ENCODE results near the gene ARHGAP11A. TPM values are rescaled to one million over a fixed set of nuclear protein-coding genes. Genes with fewer than 3 reads are reported as not detected.
"Not testable (repeated sequence)": the region's sequence is repeated elsewhere in the genome, so short reads cannot be mapped to it uniquely, and the experiment has no call there.

ARHGAP11A gene
- total and polyA plus RNA-seq, 4 donors = 0.42 to 20.6 (median 0.98) TPM

DNA sequence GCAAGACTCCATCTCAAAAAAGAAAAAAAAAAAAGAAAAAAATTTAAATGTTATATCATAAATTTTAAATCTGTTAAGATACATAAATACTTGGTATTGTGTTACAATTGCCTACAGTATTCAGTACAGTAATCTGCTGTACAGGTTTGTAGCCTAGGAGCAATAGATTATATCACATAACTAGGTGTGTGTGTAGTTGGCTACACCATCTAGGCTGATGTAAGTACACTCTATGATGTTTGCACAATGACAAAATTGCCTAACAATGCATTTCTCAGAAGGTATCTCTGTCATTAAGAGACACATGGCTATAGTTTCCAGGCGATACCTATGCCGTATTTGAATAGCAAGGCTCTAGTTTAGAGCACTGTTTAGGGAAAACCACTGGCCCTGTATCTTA, 5.8 kb upstream of the ARHGAP11A start:
- not testable (repeated sequence) for H3K4me1 ChIP-seq (ENCODE audit: control insufficient read depth in 4 of 4, insufficient read depth in 4 of 4, low read length in 3 of 4); H3K36me3 ChIP-seq (ENCODE audit: control insufficient read depth in 4 of 4, insufficient read depth in 3 of 4, low read depth in 1 of 4, low read length in 3 of 4); H3K27me3 ChIP-seq (ENCODE audit: control insufficient read depth in 4 of 4, insufficient read depth in 4 of 4, low read length in 3 of 4); H3K4me3 ChIP-seq (ENCODE audit: low read depth in 1 of 3, low read length in 3 of 3); H3K9ac ChIP-seq (ENCODE audit: low read depth in 1 of 2, low read length in 2 of 2); H3K9me3 ChIP-seq (ENCODE audit: control insufficient read depth in 4 of 4, low read length in 3 of 4); H3K27ac ChIP-seq (ENCODE audit: low read depth in 1 of 2, low read length in 2 of 2); DNase-seq (ENCODE audit: low spot score)
- 84% methylated on average over 2 of the region's 2 CpGs for WGBS

GRCh38 chr15:32610719-32611118, 4.6 kb upstream of the ARHGAP11A start:
- not testable (repeated sequence) for H3K4me1 ChIP-seq (ENCODE audit: control insufficient read depth in 4 of 4, insufficient read depth in 4 of 4, low read length in 3 of 4); H3K4me3 ChIP-seq (ENCODE audit: low read depth in 1 of 3, low read length in 3 of 3); H3K36me3 ChIP-seq (ENCODE audit: control insufficient read depth in 4 of 4, insufficient read depth in 3 of 4, low read depth in 1 of 4, low read length in 3 of 4); H3K9me3 ChIP-seq (ENCODE audit: control insufficient read depth in 4 of 4, low read length in 3 of 4); H3K9ac ChIP-seq (ENCODE audit: low read depth in 1 of 2, low read length in 2 of 2); H3K27me3 ChIP-seq (ENCODE audit: control insufficient read depth in 4 of 4, insufficient read depth in 4 of 4, low read length in 3 of 4); H3K27ac ChIP-seq (ENCODE audit: low read depth in 1 of 2, low read length in 2 of 2); DNase-seq (ENCODE audit: low spot score)
- WGBS = 2% methylated on average over 2 of the region's 3 CpGs
- TF ChIP-seq RAD21 (IDR thresholded peaks at IDR 0.05) = peak; percentile 59 to 66

DNA sequence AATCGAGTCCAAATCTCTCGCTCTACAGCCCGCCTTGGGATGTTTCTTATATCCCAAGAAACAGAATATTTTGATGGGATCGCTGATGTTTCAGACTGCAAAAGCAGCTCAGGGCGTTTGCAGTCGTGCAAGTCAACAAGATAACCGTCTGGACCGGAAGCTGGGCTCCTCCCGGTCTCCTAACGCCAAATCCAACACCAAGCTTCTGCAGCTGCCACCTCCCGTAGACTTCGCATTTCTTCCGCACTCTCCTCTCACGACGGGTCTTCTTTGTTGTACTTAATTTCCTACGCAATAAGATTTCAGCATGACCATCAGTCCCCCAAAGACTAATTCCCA, 623 bp upstream of the ARHGAP11A start:
- Histone ChIP-seq H3K4me3 (ENCODE audit: low read depth in 1 of 3, low read length in 3 of 3) (peak overlapping the region; percentile 62 to 85 (median 83)), H3K27ac (ENCODE audit: low read depth in 1 of 2, low read length in 2 of 2) (peak overlapping the region; percentile 74 to 82), H3K9ac (ENCODE audit: low read depth in 1 of 2, low read length in 2 of 2) (peak overlapping the region in 1 of 2 donors; percentile 87)
- not testable (repeated sequence) for H3K36me3 ChIP-seq (ENCODE audit: control insufficient read depth in 4 of 4, insufficient read depth in 3 of 4, low read depth in 1 of 4, low read length in 3 of 4); H3K4me1 ChIP-seq (ENCODE audit: control insufficient read depth in 4 of 4, insufficient read depth in 4 of 4, low read length in 3 of 4); DNase-seq (ENCODE audit: low spot score); H3K9me3 ChIP-seq (ENCODE audit: control insufficient read depth in 4 of 4, low read length in 3 of 4); H3K27me3 ChIP-seq (ENCODE audit: control insufficient read depth in 4 of 4, insufficient read depth in 4 of 4, low read length in 3 of 4)
- under 1% methylated on average over 12 of the region's 16 CpGs for WGBS

- H3K27ac ChIP-seq (ENCODE audit: low read depth in 1 of 2, low read length in 2 of 2); H3K9me3 ChIP-seq (ENCODE audit: control insufficient read depth in 4 of 4, low read length in 3 of 4); H3K4me1 ChIP-seq (ENCODE audit: control insufficient read depth in 4 of 4, insufficient read depth in 4 of 4, low read length in 3 of 4); DNase-seq (ENCODE audit: low spot score); H3K36me3 ChIP-seq (ENCODE audit: control insufficient read depth in 4 of 4, insufficient read depth in 3 of 4, low read depth in 1 of 4, low read length in 3 of 4); H3K27me3 ChIP-seq (ENCODE audit: control insufficient read depth in 4 of 4, insufficient read depth in 4 of 4, low read length in 3 of 4); H3K9ac ChIP-seq (ENCODE audit: low read depth in 1 of 2, low read length in 2 of 2): not testable (repeated sequence)
- 1% methylated on average over 18 of the region's 24 CpGs for WGBS
- peak overlapping the region; percentile 32 to 83 (median 62) for H3K4me3 ChIP-seq (ENCODE audit: low read depth in 1 of 3, low read length in 3 of 3)
These were observed 645 bp downstream of the ARHGAP11A start for GRCh38 chr15:32615871-32616426.

DNA sequence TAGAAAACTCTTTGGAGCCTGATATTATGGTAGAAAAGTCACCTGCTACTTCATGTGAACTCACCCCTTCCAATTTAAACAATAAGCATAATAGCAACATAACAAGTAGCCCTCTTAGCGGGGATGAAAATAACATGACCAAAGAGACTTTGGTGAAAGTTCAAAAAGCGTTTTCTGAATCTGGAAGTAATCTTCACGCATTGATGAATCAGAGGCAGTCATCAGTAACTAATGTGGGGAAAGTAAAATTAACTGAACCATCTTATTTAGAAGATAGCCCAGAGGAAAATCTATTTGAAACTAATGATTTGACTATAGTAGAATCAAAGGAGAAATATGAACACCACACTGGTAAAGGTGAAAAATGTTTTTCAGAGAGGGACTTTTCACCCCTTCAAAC, 21.1 kb downstream of the ARHGAP11A start:
- DNase-seq (ENCODE audit: low spot score) = no peak
- Histone ChIP-seq H3K4me1 (ENCODE audit: control insufficient read depth in 4 of 4, insufficient read depth in 4 of 4, low read length in 3 of 4) (no peaks in the 10 kb centered on the region), H3K27ac (ENCODE audit: low read depth in 1 of 2, low read length in 2 of 2) (no peak overlapping the region), H3K4me3 (ENCODE audit: low read depth in 1 of 3, low read length in 3 of 3) (no peak overlapping the region), H3K27me3 (ENCODE audit: control insufficient read depth in 4 of 4, insufficient read depth in 4 of 4, low read length in 3 of 4) (no peaks in the 10 kb centered on the region), H3K9me3 (ENCODE audit: control insufficient read depth in 4 of 4, low read length in 3 of 4) (no peaks in the 10 kb centered on the region), H3K9ac (ENCODE audit: low read depth in 1 of 2, low read length in 2 of 2) (no peak overlapping the region), H3K36me3 (ENCODE audit: control insufficient read depth in 4 of 4, insufficient read depth in 3 of 4, low read depth in 1 of 4, low read length in 3 of 4) (peaks cover 0 to 4% (median 0%) of the 10 kb centered on the region in 4 donors)
- TF ChIP-seq MAX (IDR thresholded peaks at IDR 0.05) = no peak
- TF ChIP-seq, protein P1, sequence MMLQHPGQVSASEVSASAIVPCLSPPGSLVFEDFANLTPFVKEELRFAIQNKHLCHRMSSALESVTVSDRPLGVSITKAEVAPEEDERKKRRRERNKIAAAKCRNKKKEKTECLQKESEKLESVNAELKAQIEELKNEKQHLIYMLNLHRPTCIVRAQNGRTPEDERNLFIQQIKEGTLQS (IDR thresholded peaks at IDR 0.05) = no peak
- no peak for TF ChIP-seq TAF1 (conservative IDR thresholded peaks at IDR 0.05)
- no peak for TF ChIP-seq EGR1 (IDR thresholded peaks at IDR 0.05; ENCODE audit: low read depth in 2 of 2)
- no peak for TF ChIP-seq FOXA2 (IDR thresholded peaks at IDR 0.05)
- WGBS = 95% methylated on average over 3 of the region's 3 CpGs
